ENCODE results near the gene PCDHA1.

Gene PCDHA1

DNA sequence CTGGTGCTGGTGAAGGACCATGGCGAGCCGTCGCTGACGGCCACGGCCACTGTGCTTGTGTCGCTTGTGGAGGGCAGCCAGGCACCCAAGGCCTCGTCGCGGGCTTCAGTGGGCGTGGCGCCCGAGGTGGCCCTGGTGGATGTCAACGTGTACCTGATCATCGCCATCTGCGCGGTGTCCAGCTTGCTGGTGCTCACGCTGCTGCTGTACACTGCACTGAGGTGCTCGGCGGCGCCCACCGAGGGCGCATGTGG lies 72.0 kb downstream of the PCDHA1 start:
- CTCF ChIA-PET, result no interaction called here
- Histone ChIP-seq H3K27ac (ENCODE audit: insufficient read depth in 1 of 2, low read depth in 1 of 2, low read length in 2 of 2, poor library complexity in 1 of 2, severe bottlenecking in 2 of 2) (no peak overlapping the region), H3K9me3 (ENCODE audit: control extremely low read depth in 1 of 5, control insufficient read depth in 4 of 5, insufficient read depth in 2 of 5, low read depth in 1 of 5, low read length in 4 of 5) (peaks cover 7 to 50% (median 45%) of the 10 kb centered on the region in 5 experiments), H3K27me3 (replicated peaks in 2 of 5; ENCODE audit: control insufficient read depth in 4 of 5, insufficient read depth in 5 of 5, low read length in 4 of 5) (peaks cover 2 to 26% (median 7%) of the 10 kb centered on the region in 5 experiments), H3K36me3 (ENCODE audit: control insufficient read depth in 4 of 4, insufficient read depth in 4 of 4, low read length in 3 of 4) (no peaks in the 10 kb centered on the region), H3K4me3 (ENCODE audit: control insufficient read depth in 1 of 7, extremely low read depth in 1 of 7, insufficient read depth in 4 of 7, low read depth in 2 of 7, low read length in 6 of 7) (no peak overlapping the region), H3K4me1 (ENCODE audit: control extremely low read depth in 1 of 4, control insufficient read depth in 4 of 4, insufficient read depth in 4 of 4, low read length in 3 of 4) (no peaks in the 10 kb centered on the region)
- POLR2A ChIA-PET, result no interaction called here
- DNase-seq, result no peak
- WGBS (ENCODE audit: insufficient coverage), result 51% methylated on average over 22 of the region's 22 CpGs

DNA sequence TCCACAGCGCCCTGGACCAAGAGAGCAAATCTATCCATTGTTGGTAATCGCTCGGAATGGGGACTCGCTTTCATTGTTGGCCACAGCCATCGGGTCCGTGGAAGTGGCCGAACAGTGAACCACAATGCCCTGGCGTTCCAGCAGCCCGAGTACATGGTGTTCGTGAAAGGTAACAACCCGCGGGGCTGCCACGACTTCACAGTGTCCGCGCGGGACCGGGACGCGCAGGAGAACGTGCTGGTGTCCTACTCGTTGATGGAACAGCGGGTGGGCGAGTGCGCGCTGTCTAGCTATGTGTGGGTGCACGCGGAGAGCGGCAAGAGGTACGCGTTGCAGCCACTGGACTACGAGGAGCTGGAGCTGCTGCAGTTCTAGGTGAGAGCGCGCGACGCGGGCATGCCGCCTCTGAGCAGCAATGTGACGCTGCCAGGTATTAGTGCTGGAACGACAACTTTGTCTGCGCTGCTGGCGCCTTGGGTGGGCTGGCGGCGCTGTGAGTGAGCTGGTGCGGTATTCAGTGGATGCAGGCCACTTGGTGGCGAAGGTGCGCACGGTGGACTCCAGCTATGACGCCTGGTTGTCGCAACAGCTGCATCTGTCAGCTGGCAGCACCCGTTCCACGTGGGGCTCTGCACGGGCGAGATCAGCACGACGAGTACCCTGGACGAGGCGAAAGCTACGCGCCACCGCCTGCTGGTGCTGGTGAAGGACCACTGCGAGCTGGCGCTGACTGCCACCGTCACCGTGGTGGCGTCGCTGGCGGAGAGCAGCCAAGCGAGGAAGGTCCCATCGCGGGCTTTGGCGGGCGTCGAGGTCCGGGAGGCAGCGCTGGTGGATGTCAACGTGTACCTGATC lies 76.7 kb downstream of the PCDHA1 start:
- H3K27ac ChIP-seq (ENCODE audit: insufficient read depth in 1 of 2, low read depth in 1 of 2, low read length in 2 of 2, poor library complexity in 1 of 2, severe bottlenecking in 2 of 2), result no peak overlapping the region
- no peak for DNase-seq
- WGBS (ENCODE audit: insufficient coverage), result 41% methylated on average over 75 of the region's 76 CpGs
- H3K4me3 ChIP-seq (ENCODE audit: control insufficient read depth in 1 of 7, extremely low read depth in 1 of 7, insufficient read depth in 4 of 7, low read depth in 2 of 7, low read length in 6 of 7), result no peak overlapping the region
- POLR2A ChIA-PET, result no interaction called here
- no peaks in the 10 kb centered on the region for H3K4me1 ChIP-seq (ENCODE audit: control extremely low read depth in 1 of 4, control insufficient read depth in 4 of 4, insufficient read depth in 4 of 4, low read length in 3 of 4)
- CTCF ChIA-PET, result no interaction called here
- peaks cover 0 to 16% (median 4%) of the 10 kb centered on the region in 5 experiments for H3K27me3 ChIP-seq (replicated peaks in 2 of 5; ENCODE audit: control insufficient read depth in 4 of 5, insufficient read depth in 5 of 5, low read length in 4 of 5)
- H3K9me3 ChIP-seq (ENCODE audit: control extremely low read depth in 1 of 5, control insufficient read depth in 4 of 5, insufficient read depth in 2 of 5, low read depth in 1 of 5, low read length in 4 of 5), result peaks cover 2 to 29% (median 28%) of the 10 kb centered on the region in 5 experiments
- H3K36me3 ChIP-seq (ENCODE audit: control insufficient read depth in 4 of 4, insufficient read depth in 4 of 4, low read length in 3 of 4), result no peaks in the 10 kb centered on the region

DNA sequence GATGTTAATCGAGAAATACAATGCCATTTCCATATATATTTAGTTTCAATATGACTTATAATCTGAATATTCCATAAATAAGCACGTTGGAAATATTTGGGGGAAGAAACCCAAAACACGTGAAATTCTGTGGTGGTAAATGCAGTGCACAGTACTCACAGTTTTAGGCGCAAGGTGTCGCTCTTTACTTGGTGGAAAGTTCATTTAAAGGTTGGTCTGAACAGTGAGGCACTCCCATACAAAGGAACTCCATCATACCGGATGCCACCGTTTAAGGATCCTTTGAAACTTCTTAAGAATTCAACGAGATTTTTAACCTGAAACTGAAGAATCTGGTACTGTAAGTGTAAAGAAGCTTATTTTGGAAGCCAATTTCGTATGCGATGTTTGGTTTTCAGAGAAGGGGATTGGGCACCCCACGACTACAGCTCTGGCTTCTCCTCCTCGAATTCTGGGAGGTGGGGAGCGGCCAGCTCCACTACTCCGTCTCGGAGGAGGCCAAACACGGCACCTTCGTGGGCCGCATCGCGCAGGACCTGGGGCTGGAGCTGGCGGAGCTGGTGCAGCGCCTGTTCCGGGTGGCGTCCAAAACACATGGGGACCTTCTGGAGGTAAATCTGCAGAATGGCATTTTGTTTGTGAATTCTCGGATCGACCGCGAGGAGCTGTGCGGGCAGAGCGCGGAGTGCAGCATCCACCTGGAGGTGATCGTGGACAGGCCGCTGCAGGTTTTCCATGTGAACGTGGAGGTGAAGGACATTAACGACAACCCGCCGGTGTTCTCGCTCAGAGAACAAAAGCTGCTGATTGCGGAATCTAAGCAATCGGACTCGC lies 83.0 kb downstream of the PCDHA1 start, which contains the start of gene PCDHA11:
PCDHA11 (plus strand) TSS at position 237 of the 834 bp plus-strand sequence; CDS start at position 384, 147 bp downstream.
- no peak within 1 kb of the TSS for H3K4me3 ChIP-seq (ENCODE audit: control insufficient read depth in 1 of 7, extremely low read depth in 1 of 7, insufficient read depth in 4 of 7, low read depth in 2 of 7, low read length in 6 of 7)
- peaks cover 4 to 27% (median 8%) of the 10 kb centered on the region in 5 experiments for H3K27me3 ChIP-seq (replicated peaks in 2 of 5; ENCODE audit: control insufficient read depth in 4 of 5, insufficient read depth in 5 of 5, low read length in 4 of 5)
- peaks cover 8 to 31% (median 25%) of the 10 kb centered on the region in 5 experiments for H3K9me3 ChIP-seq (ENCODE audit: control extremely low read depth in 1 of 5, control insufficient read depth in 4 of 5, insufficient read depth in 2 of 5, low read depth in 1 of 5, low read length in 4 of 5)
- peak in 2 of 3 donors; percentile 7 to 9 for DNase-seq
- no peak within 1 kb of the TSS for H3K27ac ChIP-seq (ENCODE audit: insufficient read depth in 1 of 2, low read depth in 1 of 2, low read length in 2 of 2, poor library complexity in 1 of 2, severe bottlenecking in 2 of 2)
- POLR2A ChIA-PET, result no interaction called here
- H3K4me1 ChIP-seq (ENCODE audit: control extremely low read depth in 1 of 4, control insufficient read depth in 4 of 4, insufficient read depth in 4 of 4, low read length in 3 of 4), result no peaks in the 10 kb centered on the region
- CTCF ChIA-PET, result no interaction called here
- WGBS (ENCODE audit: insufficient coverage), result 18% methylated on average over 30 of the region's 41 CpGs
- no peaks in the 10 kb centered on the region for H3K36me3 ChIP-seq (ENCODE audit: control insufficient read depth in 4 of 4, insufficient read depth in 4 of 4, low read length in 3 of 4)

DNA sequence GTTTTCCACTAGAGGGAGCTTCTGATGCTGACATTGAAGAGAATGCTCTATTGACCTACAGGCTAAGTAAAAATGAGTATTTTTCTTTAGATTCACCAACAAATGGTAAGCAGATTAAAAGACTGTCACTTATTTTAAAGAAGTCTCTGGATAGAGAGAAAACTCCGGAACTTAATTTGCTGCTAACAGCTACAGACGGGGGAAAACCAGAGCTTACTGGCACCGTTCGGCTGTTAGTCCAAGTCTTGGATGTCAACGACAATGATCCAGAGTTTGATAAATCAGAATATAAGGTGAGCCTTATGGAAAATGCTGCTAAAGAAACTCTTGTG lies 83.6 kb downstream of the PCDHA1 start:
- WGBS (ENCODE audit: insufficient coverage), result 48% methylated on average over 5 of the region's 5 CpGs
- Histone ChIP-seq H3K36me3 (ENCODE audit: control insufficient read depth in 4 of 4, insufficient read depth in 4 of 4, low read length in 3 of 4) (no peaks in the 10 kb centered on the region), H3K27me3 (replicated peaks in 2 of 5; ENCODE audit: control insufficient read depth in 4 of 5, insufficient read depth in 5 of 5, low read length in 4 of 5) (peaks cover 5 to 27% (median 8%) of the 10 kb centered on the region in 5 experiments), H3K4me3 (ENCODE audit: control insufficient read depth in 1 of 7, extremely low read depth in 1 of 7, insufficient read depth in 4 of 7, low read depth in 2 of 7, low read length in 6 of 7) (no peak overlapping the region), H3K27ac (ENCODE audit: insufficient read depth in 1 of 2, low read depth in 1 of 2, low read length in 2 of 2, poor library complexity in 1 of 2, severe bottlenecking in 2 of 2) (no peak overlapping the region), H3K9me3 (ENCODE audit: control extremely low read depth in 1 of 5, control insufficient read depth in 4 of 5, insufficient read depth in 2 of 5, low read depth in 1 of 5, low read length in 4 of 5) (peaks cover 8 to 35% (median 25%) of the 10 kb centered on the region in 5 experiments), H3K4me1 (ENCODE audit: control extremely low read depth in 1 of 4, control insufficient read depth in 4 of 4, insufficient read depth in 4 of 4, low read length in 3 of 4) (no peaks in the 10 kb centered on the region)
- CTCF ChIA-PET, result no interaction called here
- POLR2A ChIA-PET, result no interaction called here
- peak in 1 of 3 donors; percentile 9 for DNase-seq

DNA sequence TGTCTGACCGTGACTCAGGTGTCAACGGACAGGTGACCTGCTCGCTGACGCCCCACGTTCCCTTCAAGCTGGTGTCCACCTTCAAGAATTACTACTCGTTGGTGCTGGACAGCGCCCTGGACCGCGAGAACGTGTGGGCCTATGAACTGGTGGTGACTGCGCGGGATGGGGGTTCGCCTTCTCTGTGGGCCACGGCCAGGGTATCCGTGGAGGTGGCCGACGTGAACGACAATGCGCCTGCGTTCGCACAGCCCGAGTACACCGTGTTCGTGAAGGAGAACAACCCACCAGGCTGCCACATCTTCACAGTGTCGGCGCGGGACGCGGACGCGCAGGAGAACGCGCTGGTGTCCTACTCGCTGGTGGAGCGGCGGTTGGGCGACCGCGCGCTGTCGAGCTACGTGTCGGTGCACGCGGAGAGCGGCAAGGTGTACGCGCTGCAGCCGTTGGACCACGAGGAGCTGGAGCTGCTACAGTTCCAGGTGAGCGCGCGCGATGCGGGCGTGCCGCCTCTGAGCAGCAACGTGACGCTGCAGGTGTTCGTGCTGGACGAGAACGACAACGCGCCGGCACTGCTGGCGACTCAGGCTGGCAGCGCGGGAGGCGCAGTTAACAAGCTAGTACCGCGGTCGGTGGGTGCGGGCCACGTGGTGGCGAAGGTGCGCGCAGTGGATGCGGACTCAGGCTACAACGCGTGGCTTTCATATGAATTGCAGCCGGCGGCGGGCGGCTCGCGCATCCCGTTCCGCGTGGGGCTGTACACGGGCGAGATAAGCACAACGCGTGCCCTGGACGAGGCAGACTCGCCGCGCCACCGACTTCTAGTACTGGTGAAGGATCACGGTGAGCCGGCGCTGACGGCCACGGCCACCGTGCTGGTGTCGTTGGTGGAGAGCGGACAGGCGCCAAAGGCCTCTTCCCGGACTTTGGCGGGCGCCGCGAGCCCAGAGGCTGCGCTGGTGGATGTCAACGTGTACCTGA lies 84.6 kb downstream of the PCDHA1 start:
- Histone ChIP-seq H3K27ac (ENCODE audit: insufficient read depth in 1 of 2, low read depth in 1 of 2, low read length in 2 of 2, poor library complexity in 1 of 2, severe bottlenecking in 2 of 2) (no peak overlapping the region), H3K4me3 (ENCODE audit: control insufficient read depth in 1 of 7, extremely low read depth in 1 of 7, insufficient read depth in 4 of 7, low read depth in 2 of 7, low read length in 6 of 7) (no peak overlapping the region), H3K27me3 (replicated peaks in 2 of 5; ENCODE audit: control insufficient read depth in 4 of 5, insufficient read depth in 5 of 5, low read length in 4 of 5) (peaks cover 9 to 34% (median 10%) of the 10 kb centered on the region in 5 experiments), H3K9me3 (ENCODE audit: control extremely low read depth in 1 of 5, control insufficient read depth in 4 of 5, insufficient read depth in 2 of 5, low read depth in 1 of 5, low read length in 4 of 5) (peaks cover 8 to 42% (median 31%) of the 10 kb centered on the region in 5 experiments), H3K36me3 (ENCODE audit: control insufficient read depth in 4 of 4, insufficient read depth in 4 of 4, low read length in 3 of 4) (no peaks in the 10 kb centered on the region), H3K4me1 (ENCODE audit: control extremely low read depth in 1 of 4, control insufficient read depth in 4 of 4, insufficient read depth in 4 of 4, low read length in 3 of 4) (no peaks in the 10 kb centered on the region)
- ChIA-PET CTCF (no interaction called here), POLR2A (no interaction called here)
- no peak for DNase-seq
- 44% methylated on average over 106 of the region's 114 CpGs for WGBS (ENCODE audit: insufficient coverage)

GRCh38 chr5:140875085-140876065 lies 89.4 kb downstream of the PCDHA1 start, which contains the start of gene PCDHA12:
TSS of gene PCDHA12 (plus strand) at chr5:140875308. CDS start at chr5:140875473, 165 bp downstream.
- H3K4me3 ChIP-seq (ENCODE audit: control insufficient read depth in 1 of 7, extremely low read depth in 1 of 7, insufficient read depth in 4 of 7, low read depth in 2 of 7, low read length in 6 of 7), result no peak within 1 kb of the TSS
- no peak for DNase-seq
- WGBS (ENCODE audit: insufficient coverage), result 22% methylated on average over 27 of the region's 47 CpGs
- no peaks in the 10 kb centered on the region for H3K4me1 ChIP-seq (ENCODE audit: control extremely low read depth in 1 of 4, control insufficient read depth in 4 of 4, insufficient read depth in 4 of 4, low read length in 3 of 4)
- H3K27me3 ChIP-seq (replicated peaks in 2 of 5; ENCODE audit: control insufficient read depth in 4 of 5, insufficient read depth in 5 of 5, low read length in 4 of 5), result peaks cover 4 to 40% (median 7%) of the 10 kb centered on the region in 5 experiments
- POLR2A ChIA-PET, result no interaction called here
- peaks cover 4 to 56% (median 35%) of the 10 kb centered on the region in 5 experiments for H3K9me3 ChIP-seq (ENCODE audit: control extremely low read depth in 1 of 5, control insufficient read depth in 4 of 5, insufficient read depth in 2 of 5, low read depth in 1 of 5, low read length in 4 of 5)
- no peak within 1 kb of the TSS for H3K27ac ChIP-seq (ENCODE audit: insufficient read depth in 1 of 2, low read depth in 1 of 2, low read length in 2 of 2, poor library complexity in 1 of 2, severe bottlenecking in 2 of 2)
- CTCF ChIA-PET, result no interaction called here
- H3K36me3 ChIP-seq (ENCODE audit: control insufficient read depth in 4 of 4, insufficient read depth in 4 of 4, low read length in 3 of 4), result no peaks in the 10 kb centered on the region

All from common myeloid progenitor, CD34-positive (primary cell).